Islet precursor cell (in vitro differentiated cells): ENCODE measurements around the gene BBS9.
"Not testable (repeated sequence)": the region's sequence is repeated elsewhere in the genome, so short reads cannot be mapped to it uniquely, and the experiment has no call there.

Source experiments
- DNase-seq: peaks from one replicate; pipeline ENCODE4 v3.0.0-alpha.2; 2018

BBS9 gene

GRCh38 chr7:33452805-33453502 is 323.6 kb downstream of the BBS9 start:
- DNase-seq = no peak

DNA sequence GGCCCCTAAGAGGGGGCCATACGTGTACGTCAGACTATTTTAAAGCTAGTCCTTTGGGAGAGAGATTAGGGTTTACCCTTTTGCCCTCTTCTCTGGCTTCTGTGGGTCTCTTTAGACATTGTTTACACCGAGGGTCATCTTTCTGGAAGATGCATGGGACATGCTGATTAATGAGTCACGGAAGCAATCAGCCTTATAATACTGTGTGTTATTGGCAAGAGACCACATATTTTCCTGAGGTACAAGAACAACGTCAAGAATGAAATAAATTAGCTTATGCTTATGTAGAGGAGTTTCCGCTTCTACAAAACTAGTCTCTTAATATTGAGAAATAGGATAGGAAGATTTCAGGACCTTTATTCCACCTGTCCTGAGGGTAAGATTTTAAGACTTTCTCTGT is 327.7 kb downstream of the BBS9 start:
- no peak for DNase-seq

- DNase-seq = no peak
These were observed 329.2 kb downstream of the BBS9 start for GRCh38 chr7:33458581-33458980.

DNA sequence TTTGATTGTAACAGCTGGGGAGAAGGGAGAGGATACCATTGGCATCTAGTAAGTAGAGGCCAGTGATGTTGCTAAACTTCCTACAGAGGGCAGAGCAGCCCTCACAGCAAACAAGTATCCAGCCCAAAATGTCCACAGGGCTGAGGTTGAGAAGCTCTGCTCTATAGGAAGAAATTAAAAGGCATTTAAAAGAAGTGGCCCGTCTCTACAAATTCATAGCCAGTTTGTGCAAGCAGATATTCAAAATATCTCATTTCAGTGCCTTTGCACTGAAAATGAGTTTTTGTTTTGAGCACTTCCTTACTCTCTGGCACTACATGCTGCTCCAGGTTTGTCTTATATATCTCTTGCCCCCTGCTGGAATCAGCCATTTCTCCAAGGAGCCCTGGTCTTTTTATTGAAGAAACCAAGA is 330.0 kb downstream of the BBS9 start:
- peak; percentile 74 for DNase-seq

DNA sequence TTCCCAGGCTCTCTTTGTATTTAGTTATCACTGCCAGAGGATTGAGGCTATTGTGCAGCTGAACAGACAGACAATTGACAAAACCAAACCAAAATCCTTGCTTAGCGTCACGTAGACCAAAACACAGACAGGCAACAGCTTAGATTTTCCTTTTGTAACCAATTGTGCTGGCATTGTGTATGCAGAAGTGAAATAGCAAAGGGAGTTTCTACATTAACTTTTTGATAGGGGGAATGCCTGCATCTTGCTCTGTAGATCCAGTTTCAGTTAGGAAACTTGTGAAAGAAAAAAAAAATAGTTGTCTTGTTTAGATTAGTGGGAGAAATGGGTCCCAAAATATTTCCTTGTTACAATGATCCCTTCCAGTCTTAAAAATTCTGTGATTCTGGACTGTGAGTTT is 333.8 kb downstream of the BBS9 start:
- no peak for DNase-seq

DNA sequence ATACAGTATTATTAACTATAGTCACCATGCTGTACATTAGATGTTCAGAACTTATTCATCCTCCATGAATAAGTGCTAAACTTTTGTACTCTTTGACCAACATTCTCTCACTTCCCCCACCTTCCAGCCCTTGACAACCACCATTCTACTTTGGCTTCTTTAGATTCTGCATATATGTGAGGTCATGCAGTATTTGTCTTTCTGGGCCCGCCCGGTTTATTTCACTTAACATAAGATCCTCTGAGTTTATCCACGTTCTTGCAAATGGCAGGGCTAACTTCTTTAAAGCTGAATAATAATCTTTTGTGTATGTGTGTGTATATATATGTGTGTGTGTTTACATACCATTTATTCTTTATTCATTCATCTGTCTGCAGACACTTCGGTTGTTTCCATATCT is 336.8 kb downstream of the BBS9 start:
- DNase-seq = no peak

DNA sequence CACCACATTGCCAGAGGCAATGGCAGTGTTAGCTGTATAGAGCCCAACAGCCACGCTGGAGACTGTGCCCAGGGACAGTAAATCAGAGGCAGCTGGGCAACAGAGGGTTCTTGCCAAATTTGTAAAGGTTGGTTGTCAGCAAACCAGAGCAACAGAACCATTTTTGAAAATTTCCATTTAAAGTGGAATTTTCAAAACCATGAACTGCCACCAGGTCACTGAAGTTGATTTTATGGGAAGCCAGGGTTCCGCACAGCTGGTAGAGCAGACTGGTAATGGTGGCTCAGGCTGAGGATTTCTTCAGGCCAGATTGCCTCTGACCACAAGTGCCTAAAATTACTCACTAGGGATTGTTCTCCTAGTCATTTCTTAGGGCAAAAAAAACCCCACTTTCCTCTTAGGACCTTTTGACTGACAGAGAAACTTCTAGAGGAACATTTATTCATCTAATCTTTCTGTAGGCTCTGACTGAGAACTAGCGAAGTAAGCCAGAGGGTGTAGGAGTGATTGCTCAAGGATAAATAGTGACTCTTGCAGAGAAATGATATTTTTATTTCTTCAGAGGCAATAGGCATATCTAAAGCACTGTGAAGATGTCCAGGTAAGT is 342.4 kb downstream of the BBS9 start:
- no peak for DNase-seq

DNA sequence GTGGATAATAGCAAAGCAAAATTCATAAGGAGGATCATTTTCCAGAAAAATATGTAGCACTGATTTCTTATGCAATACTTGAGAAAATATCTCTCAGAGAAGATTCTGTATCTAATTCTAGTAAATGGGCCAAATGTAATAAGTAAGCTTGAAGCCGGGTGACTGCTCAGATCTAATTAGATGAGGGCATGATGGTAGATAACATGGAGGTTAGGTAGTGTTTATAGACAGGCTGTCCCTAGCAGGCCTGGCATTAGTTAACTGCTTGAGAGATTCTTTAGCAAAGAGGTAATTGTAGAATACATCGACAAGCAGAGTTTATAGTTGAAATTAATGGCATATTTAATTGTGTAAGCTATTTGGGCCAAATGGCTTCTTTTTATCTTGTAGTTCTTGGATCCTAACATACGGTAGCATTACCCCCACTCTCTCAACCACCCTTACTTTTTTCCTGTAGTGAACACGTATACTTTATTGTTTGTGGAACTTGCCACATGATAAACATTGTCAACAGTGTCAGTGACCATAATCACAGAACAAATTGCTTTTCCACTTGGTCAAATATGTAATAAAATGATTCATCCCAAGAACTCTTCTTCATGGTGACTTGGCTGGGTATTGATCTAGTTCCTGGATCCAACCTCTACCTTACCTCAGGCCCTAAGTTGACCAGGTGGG is 343.1 kb downstream of the BBS9 start:
- DNase-seq = no peak

DNA sequence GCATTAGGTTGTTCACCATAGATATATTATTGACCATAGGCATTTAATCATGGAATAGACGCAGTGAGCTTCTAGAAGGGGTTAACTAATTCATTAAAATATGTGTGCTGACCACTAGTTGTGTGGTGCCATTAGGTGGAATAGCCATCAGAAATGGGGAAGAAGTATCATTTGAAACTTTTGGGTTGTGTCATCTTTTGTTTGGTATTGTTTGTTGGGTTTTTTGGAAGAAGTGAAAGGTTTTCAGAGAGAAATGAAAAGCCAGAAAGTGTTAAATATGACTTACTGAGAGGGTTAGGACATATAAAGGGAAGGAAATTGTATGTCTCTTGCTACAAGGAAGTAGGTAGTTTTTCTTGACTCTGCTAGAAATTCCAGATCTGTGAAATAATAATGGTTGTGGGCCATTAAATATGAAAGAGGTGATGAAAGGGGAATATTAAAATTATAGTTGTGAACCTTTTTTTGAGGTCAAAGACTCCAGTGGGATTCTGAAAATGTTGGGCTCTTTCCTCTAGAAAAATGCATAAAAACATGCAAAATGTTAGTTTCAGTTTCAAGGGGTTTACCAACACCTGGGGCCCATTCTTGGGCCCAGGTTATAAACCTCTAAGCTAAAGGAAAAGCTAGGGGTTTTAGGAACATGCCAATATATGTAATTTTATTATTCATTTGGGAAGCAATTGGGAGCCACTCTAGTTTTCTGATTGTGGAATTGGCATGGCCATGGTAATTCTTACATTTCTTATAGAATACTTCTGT is 348.5 kb downstream of the BBS9 start:
- no peak for DNase-seq

GRCh38 chr7:33484476-33484875 is 355.1 kb downstream of the BBS9 start:
- DNase-seq = not testable (repeated sequence)

- DNase-seq = no peak
These were observed 356.6 kb downstream of the BBS9 start for GRCh38 chr7:33485747-33486493.

DNA sequence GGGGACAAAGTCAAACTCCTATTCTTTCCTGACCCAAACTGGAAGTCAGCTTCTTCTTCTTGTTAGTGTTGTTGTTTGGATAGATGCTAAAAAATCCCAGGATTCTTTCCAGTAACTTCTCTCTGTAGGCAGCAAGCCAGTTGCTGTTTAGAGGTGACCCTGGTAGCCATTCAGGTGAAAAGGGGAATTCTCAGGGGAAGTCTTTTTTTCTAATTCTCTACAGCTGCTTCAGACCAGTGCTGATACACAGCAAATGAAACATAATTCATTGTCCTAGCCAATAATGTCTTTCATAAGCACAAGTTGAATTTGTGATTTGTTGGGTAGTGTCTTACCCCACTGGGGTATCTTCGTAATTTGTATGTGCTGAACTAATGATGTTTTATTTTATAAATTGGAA is 357.3 kb downstream of the BBS9 start:
- no peak for DNase-seq

- DNase-seq = no peak
These were observed 358.8 kb downstream of the BBS9 start for GRCh38 chr7:33487998-33488682.

GRCh38 chr7:33494474-33494873 is 365.1 kb downstream of the BBS9 start:
- DNase-seq = no peak

DNA sequence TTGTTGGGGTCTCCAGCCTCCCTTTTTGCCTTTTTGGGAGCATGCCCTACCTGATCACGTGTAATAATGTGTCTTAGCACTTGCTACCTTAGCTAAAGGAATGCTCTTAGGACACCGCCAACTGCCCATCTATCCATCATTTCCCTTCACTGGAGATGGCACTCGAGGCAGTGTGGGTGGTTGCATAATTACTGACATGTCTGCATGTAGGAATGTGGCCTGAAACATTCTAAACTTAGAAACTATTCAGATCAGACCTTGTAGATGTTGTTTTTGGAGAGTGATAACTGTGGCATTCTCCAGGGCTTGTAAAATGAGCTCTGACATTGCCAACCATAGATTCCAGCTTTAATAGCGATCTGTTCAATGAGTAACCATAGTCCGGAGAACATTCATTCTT is 365.8 kb downstream of the BBS9 start:
- DNase-seq = peak; percentile 84

DNA sequence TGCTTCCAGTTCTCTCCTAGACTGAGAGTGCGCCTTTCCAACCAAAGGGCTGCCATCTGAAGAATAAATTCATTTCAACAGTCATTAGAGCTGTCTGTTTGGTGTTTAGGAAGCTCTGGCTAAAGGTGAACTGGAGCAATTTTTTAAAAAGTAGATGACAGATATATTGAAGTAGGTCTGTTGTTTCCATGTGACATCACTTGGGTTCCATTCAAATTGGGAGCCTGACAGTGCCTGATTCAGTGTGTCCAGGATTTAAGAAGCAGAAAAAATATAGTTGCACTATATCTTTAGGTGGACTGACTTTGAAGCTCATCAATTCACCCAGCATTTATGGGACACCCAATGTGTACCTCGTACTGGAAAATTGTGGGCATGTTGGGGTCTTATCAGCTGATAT is 367.7 kb downstream of the BBS9 start:
- DNase-seq = no peak

DNA sequence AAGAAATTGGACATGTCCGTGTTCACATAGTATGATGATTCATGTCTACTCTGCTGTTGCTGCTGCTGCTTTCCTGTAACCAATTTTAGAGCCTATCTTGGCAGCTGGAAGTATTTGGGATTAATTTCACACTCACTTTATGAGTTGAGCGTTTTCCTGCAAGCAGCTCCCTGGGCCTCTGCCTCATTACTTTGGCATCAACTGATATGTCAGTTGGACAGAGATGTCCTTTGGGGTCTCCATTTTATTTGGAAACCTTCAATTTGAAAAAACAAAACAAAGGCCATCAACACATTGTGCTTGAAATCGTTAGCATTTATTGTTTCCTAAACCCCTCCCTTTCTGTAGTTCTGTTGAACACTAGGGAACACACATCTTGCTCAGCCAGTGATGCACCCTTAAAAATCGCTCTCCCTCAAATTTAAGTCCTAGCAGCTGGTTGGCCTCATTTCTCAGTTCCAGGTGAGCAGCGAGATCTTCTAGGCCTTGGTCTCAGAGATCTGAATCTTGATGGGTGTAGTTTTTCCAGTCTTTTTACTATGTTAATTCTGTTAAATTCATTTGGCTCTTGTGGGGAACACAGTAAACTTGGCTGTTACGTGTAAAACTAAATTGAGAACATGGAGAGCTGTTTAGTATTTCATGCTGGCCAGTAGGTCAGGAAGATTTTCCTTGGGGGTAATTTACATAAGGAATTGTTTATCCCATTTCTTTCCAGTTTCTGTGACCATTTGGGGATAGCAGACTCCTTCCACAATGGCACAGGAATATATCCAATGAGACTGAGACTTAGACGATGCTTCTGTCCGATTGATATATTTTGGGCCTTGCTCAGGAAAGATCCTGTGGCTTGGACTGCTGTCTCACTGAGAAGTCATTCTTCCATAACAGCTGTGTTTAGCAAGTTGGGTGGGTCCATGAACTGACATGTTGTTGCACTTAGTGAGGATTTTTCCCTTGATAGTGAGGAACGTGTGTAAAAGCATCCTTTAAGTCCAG is 371.6 kb downstream of the BBS9 start:
- no peak for DNase-seq

DNA sequence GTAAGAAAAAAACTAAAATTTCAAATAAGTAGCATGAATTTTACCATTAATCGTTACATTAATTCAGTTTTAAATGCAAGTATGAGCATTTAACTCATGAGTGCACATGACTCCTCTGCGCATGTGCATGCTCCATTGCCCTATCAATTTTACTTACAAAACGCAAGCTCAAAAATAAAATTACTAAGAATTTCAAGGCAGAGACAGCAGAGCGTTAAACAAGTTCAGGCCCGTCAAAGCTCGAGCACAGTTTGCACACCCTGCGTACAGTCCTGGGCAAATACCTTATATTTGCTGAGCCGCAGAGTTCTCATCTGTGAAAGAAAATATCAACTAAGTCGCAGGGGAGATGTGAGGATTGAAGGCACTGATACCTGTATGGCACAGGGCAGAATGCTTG is 373.6 kb downstream of the BBS9 start:
- no peak for DNase-seq

- no peak for DNase-seq
These were observed 374.4 kb downstream of the BBS9 start for GRCh38 chr7:33503736-33504135.

GRCh38 chr7:33504266-33504665 is 374.9 kb downstream of the BBS9 start:
- no peak for DNase-seq

GRCh38 chr7:33509206-33509605 is 379.8 kb downstream of the BBS9 start:
- DNase-seq = no peak
